GM12801 (cell line): ENCODE results near the gene PDE4D.

Source experiments
- CTCF ChIP-seq: IDR thresholded peaks from one replicate; pipeline ENCODE4 v1.5.1; 2011; ENCODE audit warnings: control low read depth; ENCODE audit not compliant: insufficient read length; ENCODE audit errors: extremely low read depth

Gene PDE4D

DNA sequence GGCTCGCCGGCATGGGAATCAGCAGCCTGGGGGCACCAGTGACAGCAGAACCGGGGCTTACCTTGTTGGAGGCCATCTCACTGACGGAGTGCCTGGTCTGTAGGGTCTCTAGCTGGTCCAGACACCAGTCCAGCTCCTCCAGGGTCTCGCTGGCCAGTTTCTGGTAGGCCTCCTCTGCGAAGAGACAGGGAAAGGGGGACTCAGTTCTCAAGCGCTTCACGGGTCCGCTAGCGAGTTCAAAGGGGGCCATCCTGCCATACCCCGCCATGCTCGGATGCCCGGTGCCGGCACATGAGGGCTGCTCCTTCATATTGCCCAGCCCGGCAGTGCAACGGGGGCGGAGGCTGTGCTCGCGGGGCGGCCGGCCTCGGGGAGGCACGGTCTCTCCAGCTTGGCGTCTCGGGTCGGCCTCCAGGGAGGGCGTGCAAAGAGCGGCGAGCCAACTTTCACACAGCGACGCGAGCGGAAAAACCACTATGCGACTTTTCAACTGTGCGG, 854.7 kb downstream of the PDE4D start:
- no peak for TF ChIP-seq CTCF

GRCh38 chr5:59037941-59038797, 855.4 kb downstream of the PDE4D start:
- no peak for TF ChIP-seq CTCF

DNA sequence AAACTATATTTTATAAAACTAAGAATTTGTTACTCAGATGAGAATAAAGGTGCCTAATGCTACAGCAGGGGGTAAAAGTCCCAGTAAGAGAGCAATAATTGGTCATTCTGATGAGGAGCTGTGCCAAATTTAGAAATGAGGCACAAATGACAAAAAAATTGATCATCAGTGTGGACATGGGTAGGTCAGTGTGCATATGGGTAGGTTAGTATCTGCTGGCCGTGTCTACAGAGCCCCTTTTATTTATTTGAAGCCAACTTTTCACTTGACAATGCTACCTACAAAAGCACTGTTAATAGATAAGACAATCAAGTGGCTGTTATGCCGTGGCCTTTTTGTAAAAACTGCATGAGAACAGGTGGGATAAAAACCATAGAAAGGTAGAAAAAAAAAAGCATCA, 856.1 kb downstream of the PDE4D start:
- TF ChIP-seq CTCF: no peak

GRCh38 chr5:59037041-59037440, 856.5 kb downstream of the PDE4D start:
- no peak for TF ChIP-seq CTCF

DNA sequence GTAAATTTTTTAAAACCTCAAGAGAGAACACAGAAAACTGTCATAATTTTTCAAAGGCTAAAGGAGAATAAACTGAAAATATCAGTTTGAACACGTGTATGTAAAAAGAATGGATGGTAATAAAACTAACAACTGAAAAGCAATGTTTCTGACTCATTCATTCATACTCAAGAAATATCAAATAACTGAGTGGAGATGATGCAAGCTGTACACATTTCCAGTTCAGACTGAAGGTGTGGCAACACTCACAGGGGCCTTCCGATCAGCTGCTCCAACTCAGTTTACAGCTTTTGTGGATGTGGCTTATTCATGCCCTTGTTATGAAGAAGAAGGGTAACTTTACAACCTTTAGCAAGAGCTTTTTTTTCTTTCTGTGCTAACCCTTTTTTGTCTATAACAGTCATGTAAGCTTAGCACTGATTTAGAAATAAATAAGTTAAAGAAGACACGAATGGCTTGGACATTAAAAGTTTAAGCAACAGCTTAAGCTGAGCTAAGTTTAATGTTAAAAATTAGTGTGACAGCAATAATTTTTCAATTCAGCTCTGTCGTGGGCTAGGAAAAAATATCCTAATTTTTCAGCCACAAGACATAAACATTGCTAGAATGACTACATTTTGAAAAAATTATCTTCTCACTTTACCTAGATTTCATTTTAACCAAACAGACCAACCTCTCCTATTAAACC, 857.1 kb downstream of the PDE4D start:
- no peak for TF ChIP-seq CTCF

DNA sequence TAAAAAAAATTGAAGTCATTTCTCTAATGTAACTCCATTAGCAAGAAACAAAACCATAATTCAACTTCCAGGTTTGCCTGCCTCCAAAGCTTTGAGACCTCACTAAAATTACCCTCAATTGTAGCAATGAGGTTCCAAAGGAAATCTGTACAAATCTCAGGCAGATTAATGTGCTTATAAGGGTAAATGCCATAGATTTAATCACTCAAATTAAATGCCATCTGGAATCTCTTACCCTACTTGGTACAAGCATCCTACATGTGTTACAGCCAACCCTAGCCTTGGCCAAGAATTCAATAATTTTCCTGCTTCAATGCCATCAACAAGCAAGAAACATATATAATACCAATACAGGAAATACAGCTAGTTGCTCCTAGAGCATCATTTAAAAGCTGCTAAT, 857.8 kb downstream of the PDE4D start:
- TF ChIP-seq CTCF: no peak

DNA sequence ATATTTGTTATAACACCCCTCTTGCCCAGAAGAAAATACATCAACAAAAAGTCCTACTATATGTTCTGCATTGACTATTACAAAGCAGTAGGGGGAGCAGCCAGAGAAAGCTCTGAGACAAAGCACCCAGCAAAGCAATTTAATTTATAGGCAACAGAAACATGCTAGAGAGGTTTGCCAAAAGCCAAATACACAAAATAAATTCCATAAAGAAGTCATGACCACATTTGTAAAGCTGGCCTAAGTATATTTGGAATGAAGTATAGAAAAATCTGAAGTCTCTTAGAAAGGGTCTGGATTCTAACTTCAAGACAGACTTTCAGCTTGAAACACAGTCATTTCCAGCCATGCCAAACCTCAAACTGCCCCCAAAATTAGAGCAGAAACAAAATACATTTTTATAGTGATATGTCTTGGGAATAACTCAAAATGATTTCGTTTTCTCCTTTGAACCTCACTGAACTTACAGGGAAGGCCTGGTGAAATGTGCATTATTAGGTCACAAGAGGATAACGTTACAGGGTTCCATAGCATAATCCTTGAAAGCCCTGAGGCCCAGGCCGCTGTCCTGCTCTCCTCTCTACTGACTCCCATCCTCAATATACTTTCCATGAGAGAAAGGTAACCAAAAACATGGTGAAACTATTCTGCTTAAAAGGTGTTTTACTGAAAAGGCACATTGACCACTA, 858.9 kb downstream of the PDE4D start:
- no peak for TF ChIP-seq CTCF
